ENCODE results near the gene ASB2. TPM values are rescaled to one million over a fixed set of nuclear protein-coding genes. Genes with fewer than 3 reads are reported as not detected.

ASB2 gene
- total RNA-seq, 2 donors from 2014 or later, result 115 to 187 TPM

GRCh38 chr14:93930989-93931307 is 45.4 kb downstream of the ASB2 start:
- Histone ChIP-seq H3K27ac (no peak overlapping the region), H3K27me3 (no peaks in the 10 kb centered on the region), H3K9me3 (no peaks in the 10 kb centered on the region), H3K36me3 (peaks cover 60% of the 10 kb centered on the region), H3K4me1 (no peaks in the 10 kb centered on the region), H3K4me3 (no peak overlapping the region)
- TF ChIP-seq, protein P1, sequence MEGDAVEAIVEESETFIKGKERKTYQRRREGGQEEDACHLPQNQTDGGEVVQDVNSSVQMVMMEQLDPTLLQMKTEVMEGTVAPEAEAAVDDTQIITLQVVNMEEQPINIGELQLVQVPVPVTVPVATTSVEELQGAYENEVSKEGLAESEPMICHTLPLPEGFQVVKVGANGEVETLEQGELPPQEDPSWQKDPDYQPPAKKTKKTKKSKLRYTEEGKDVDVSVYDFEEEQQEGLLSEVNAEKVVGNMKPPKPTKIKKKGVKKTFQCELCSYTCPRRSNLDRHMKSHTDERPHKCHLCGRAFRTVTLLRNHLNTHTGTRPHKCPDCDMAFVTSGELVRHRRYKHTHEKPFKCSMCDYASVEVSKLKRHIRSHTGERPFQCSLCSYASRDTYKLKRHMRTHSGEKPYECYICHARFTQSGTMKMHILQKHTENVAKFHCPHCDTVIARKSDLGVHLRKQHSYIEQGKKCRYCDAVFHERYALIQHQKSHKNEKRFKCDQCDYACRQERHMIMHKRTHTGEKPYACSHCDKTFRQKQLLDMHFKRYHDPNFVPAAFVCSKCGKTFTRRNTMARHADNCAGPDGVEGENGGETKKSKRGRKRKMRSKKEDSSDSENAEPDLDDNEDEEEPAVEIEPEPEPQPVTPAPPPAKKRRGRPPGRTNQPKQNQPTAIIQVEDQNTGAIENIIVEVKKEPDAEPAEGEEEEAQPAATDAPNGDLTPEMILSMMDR (IDR thresholded peaks at IDR 0.05), result no peak
- DNase-seq (ENCODE audit: low spot score), result no peak

DNA sequence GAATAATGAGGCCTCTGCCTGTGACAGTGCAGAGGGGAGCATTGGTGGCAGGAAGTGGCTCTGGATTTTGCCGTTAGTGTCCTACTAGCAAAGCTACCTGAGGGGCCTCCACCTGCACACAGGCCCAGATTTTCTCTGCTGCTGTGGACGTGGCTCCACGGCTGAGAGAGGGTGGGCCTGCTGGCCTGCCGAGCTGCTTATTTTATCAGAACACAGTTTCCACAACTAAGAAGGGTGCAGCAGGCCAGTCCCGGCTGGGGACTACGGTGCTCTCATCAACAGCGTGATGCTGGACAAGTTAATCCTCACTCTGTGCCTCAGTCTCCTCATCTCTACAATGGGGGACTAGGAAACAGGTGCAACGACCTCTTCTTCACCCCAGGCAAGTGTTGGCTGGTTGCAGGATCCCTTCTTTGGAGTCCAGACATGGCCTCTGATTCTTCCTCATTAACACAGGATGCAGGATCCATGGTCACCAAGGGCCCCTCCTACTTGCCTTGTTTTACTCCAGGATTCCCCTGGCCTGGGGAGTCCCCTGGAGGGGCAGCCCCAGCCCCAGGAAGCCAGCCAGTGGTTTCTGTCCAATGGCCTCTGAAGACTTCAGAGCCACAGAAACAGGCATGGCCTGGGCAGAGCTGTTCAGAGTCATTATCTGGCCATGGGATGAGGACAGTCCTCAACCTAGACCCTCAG is 45.9 kb downstream of the ASB2 start:
- Histone ChIP-seq H3K27ac (no peak overlapping the region), H3K9me3 (no peaks in the 10 kb centered on the region), H3K4me1 (no peaks in the 10 kb centered on the region), H3K36me3 (peaks cover 58% of the 10 kb centered on the region), H3K4me3 (no peak overlapping the region), H3K27me3 (no peaks in the 10 kb centered on the region)
- TF ChIP-seq, protein P1 (IDR thresholded peaks at IDR 0.05), result no peak
- no peak for DNase-seq (ENCODE audit: low spot score)

DNA sequence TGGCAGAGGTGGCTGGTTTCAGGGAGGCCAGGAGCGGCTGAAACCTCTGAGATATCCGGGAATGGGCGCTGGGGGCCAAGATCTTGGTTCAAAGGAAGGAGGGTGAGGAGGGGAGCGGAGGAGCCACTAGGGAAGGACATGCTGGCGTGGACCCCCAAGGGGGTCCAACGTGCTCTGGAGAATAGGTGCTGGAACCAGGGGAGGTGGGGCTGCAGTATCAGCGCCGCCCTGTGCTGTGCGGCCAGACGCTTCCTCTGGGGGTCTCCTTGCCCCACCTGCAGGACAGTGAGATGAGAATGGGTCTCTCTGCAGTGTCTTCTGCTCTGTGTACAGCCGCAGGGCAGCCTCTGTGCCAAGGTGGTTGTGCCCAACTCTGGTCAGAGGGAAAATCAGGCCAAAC is 46.7 kb downstream of the ASB2 start:
- Histone ChIP-seq H3K36me3 (peaks cover 50% of the 10 kb centered on the region), H3K4me1 (no peaks in the 10 kb centered on the region), H3K9me3 (no peaks in the 10 kb centered on the region), H3K4me3 (no peak overlapping the region), H3K27ac (no peak overlapping the region), H3K27me3 (no peaks in the 10 kb centered on the region)
- no peak for DNase-seq (ENCODE audit: low spot score)
- TF ChIP-seq, protein P1 (IDR thresholded peaks at IDR 0.05), result no peak

DNA sequence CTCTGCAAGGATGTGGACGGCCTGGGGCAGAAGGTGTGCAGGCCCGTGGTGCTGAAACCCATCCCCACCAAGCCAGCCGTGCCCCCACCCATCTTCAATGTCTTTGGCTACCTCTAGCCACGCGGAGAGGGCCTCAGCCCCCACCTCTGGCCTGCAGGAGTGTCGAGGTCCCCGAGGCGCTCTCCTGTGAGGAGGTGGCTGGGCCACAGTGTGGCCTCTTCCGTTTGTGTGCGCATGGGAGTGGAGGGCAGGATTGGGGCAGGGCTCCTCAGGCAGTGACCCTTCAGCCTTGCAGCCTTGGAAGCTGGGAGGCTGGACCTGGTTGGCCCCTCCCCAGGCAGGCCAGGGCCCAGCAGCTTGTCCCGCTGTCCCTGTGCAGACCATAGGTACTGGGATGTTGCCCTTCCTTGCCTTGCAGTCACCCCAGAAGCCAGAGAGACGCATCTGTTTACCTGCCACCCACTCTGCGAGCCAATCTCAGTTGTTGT is 47.3 kb downstream of the ASB2 start:
- DNase-seq (ENCODE audit: low spot score), result no peak
- Histone ChIP-seq H3K4me1 (no peaks in the 10 kb centered on the region), H3K4me3 (no peak overlapping the region), H3K36me3 (peaks cover 45% of the 10 kb centered on the region), H3K9me3 (no peaks in the 10 kb centered on the region), H3K27ac (no peak overlapping the region), H3K27me3 (no peaks in the 10 kb centered on the region)
- TF ChIP-seq, protein P1 (IDR thresholded peaks at IDR 0.05), result no peak

DNA sequence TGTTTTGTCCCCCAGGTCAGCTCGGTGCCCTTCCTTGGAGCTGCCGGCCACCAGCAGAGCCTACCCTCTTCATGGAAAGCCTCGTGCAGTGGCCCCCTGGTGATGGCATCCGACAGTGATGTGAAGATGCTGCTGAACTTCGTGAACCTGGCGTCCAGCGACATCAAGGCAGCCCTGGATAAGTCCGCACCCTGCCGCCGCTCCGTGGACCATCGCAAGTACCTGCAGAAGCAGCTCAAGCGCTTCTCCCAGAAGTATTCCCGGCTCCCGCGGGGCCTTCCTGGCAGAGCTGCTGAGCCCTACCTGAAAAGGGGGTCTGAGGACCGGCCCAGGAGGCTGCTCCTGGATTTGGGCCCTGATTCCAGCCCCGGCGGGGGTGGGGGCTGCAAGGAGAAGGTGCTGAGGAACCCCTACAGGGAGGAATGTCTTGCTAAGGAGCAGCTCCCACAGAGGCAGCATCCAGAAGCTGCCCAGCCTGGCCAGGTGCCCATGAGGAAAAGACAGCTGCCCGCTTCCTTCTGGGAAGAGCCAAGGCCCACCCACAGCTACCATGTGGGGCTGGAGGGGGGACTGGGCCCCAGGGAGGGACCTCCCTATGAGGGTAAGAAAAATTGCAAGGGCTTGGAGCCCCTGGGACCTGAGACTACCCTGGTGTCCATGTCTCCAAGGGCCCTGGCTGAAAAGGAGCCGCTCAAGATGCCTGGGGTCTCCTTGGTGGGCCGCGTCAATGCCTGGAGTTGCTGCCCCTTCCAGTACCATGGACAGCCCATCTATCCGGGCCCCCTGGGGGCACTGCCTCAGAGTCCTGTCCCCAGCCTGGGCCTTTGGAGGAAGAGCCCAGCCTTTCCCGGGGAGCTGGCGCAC is 48.0 kb downstream of the ASB2 start:
- no peak overlapping the region for H3K27ac ChIP-seq
- no peak for DNase-seq (ENCODE audit: low spot score)
- no peaks in the 10 kb centered on the region for H3K4me1 ChIP-seq
- H3K36me3 ChIP-seq, result peaks cover 38% of the 10 kb centered on the region
- TF ChIP-seq, protein P1 (IDR thresholded peaks at IDR 0.05), result no peak
- H3K27me3 ChIP-seq, result no peaks in the 10 kb centered on the region
- no peak overlapping the region for H3K4me3 ChIP-seq
- no peaks in the 10 kb centered on the region for H3K9me3 ChIP-seq
